Measurements from ENCODE around the gene NRSN2. TPM values are rescaled to one million over a fixed set of nuclear protein-coding genes. Genes with fewer than 3 reads are reported as not detected.
A peak's percentile ranks its signal among the peaks of the same experiment; 100 is the strongest.

The NRSN2 gene
- total and polyA plus RNA-seq, 2 donors (not counting 1 experiment from before 2014, with no cell fraction given) = 5.0 to 8.6 TPM

DNA sequence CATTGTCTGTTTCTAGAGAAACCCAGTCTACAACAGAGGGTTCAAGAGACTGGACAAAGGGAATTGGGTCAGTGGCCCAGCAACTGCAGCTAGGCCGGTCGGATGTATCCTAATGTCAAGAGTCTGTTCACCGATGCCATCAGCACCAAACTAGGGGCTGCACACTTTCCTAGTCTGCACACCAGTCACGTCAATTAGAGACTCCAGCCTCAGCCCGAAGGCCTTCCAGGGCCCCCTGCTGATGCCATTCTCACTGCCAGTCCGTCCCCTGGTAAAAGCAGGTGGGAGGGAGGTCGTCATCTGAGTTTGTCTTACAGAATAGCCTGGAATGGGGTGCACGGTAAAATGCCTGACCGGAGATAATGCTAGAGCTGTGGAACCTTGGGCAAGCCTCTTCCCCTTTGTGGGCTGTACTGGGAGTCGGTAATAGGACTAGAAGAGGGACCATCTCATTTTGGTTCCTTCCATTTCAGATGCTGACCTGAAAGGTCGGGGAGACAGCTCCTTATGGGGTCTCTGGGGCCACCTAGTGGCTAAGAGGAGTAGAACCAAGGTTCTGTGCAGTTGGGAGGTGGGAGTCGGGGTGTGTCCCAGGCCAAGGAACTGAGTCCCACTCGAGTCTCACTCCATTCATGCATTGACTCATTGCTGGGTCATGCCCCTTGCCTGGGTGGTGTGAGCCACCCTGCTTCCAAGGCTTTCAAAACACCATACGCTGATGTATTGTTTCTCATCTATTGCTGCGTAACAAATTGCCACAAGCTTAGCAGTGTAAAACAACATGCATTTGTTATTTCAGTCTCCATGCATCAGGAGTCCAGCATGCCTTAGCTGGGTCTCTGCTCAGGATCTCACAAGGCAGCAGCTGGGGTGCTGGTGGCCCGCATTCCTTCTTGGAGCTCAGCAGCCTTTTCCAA is 16.4 kb upstream of the NRSN2 start:
- DNase-seq = peak; percentile 81
- H3K4me1 ChIP-seq (ENCODE audit: control insufficient read depth in 2 of 2, insufficient read depth in 2 of 2, low read length in 2 of 2) = peaks cover 22 to 35% of the 10 kb centered on the region in 2 donors
- H3K27me3 ChIP-seq (replicated peaks in 1 of 4; ENCODE audit: control extremely low read depth in 1 of 4, control insufficient read depth in 3 of 4, insufficient read depth in 4 of 4, low read length in 3 of 4) = no peaks in the 10 kb centered on the region
- H3K9ac ChIP-seq (ENCODE audit: low read length) = no peak overlapping the region
- H3K27ac ChIP-seq (ENCODE audit: low read length in 2 of 2) = no peak overlapping the region
- no peak overlapping the region for H3K4me2 ChIP-seq (replicated peaks; ENCODE audit: low read depth, low read length, poor library complexity, severe bottlenecking)
- H3K9me3 ChIP-seq (ENCODE audit: control extremely low read depth in 1 of 3, control insufficient read depth in 2 of 3, insufficient read depth in 1 of 3, low read length in 2 of 3) = peaks cover 0 to 4% (median 0%) of the 10 kb centered on the region in 3 donors
- Mint-ChIP-seq H3K4me3 (no peak overlapping the region), H3K9me3 (ENCODE audit: insufficient read depth) (no peaks in the 10 kb centered on the region), H3K27me3 (no peaks in the 10 kb centered on the region), H3K27ac (peak overlapping the region; percentile 12), H3K4me1 (peaks cover 31% of the 10 kb centered on the region)
- ChIA-PET POLR2A (no interaction called here), CTCF (interaction anchor here (0.6 to 6.3 kb wide), 27 partner anchors 9 to 139 kb away, joined by 3 to 89 read pairs (median 5); partner anchors contain the start of genes DEFB132, NRSN2 and ZCCHC3)
- peaks cover 0 to 3% of the 10 kb centered on the region in 2 experiments for H3K36me3 ChIP-seq (replicated peaks in 1 of 2; ENCODE audit: control extremely low read depth in 1 of 2, control insufficient read depth in 1 of 2, extremely low read depth in 1 of 2, insufficient read depth in 2 of 2, low read length in 1 of 2)
- intact Hi-C loops (cut with micrococcal nuclease) = loop anchor here (1.0 to 2.0 kb wide), 6 partner anchors 17 to 121 kb away; partner anchors contain the start of genes C20orf96, NRSN2 and ZCCHC3
- no peak overlapping the region for H2AFZ ChIP-seq (ENCODE audit: insufficient read depth, low read depth, low read length, poor library complexity, severe bottlenecking)
- H3K79me2 ChIP-seq (ENCODE audit: control insufficient read depth, insufficient read depth, low read length) = no peaks in the 10 kb centered on the region
- ATAC-seq (ENCODE audit: low read depth) = peak; percentile 42
- no peak for TF ChIP-seq EZH2 (IDR thresholded peaks at IDR 0.05; ENCODE audit: borderline replicate concordance, insufficient read depth, low read depth, low read length, poor library complexity, severe bottlenecking)
- TF ChIP-seq, protein P1, sequence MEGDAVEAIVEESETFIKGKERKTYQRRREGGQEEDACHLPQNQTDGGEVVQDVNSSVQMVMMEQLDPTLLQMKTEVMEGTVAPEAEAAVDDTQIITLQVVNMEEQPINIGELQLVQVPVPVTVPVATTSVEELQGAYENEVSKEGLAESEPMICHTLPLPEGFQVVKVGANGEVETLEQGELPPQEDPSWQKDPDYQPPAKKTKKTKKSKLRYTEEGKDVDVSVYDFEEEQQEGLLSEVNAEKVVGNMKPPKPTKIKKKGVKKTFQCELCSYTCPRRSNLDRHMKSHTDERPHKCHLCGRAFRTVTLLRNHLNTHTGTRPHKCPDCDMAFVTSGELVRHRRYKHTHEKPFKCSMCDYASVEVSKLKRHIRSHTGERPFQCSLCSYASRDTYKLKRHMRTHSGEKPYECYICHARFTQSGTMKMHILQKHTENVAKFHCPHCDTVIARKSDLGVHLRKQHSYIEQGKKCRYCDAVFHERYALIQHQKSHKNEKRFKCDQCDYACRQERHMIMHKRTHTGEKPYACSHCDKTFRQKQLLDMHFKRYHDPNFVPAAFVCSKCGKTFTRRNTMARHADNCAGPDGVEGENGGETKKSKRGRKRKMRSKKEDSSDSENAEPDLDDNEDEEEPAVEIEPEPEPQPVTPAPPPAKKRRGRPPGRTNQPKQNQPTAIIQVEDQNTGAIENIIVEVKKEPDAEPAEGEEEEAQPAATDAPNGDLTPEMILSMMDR (IDR thresholded peaks at IDR 0.05) = peak; percentile 91
- 60% methylated on average over 15 of the region's 16 CpGs for WGBS (ENCODE audit: insufficient coverage)
- peaks cover 24% of the 10 kb centered on the region for H4K20me1 ChIP-seq (ENCODE audit: control insufficient read depth, insufficient read depth, low read length, poor library complexity, severe bottlenecking)
- no peak overlapping the region for H3K4me3 ChIP-seq (ENCODE audit: control extremely low read depth in 1 of 5, extremely low read depth in 1 of 5, insufficient read depth in 1 of 5, low read depth in 2 of 5, low read length in 4 of 5)

DNA sequence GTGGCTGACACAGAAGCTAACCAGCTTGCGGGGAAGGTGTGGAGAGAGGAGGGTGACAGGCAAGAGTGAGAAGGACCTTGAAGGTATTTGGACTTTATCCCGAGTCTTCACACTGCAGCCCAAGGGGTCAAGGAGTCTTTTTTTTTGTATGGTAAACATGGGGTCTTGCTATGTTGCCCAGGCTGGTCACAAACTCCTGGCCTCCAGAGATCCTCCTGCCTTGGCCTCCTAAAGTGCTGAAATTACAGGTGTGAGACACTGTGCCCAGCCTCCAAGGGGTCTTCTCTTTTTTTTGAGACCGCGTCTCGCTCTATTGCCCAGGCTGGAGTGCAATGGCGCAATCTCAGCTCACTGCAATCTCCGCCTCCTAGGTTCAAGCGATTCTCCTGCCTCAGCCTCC is 12.3 kb upstream of the NRSN2 start:
- Mint-ChIP-seq H3K4me3 (no peak overlapping the region), H3K27me3 (no peaks in the 10 kb centered on the region), H3K27ac (no peak overlapping the region), H3K9me3 (ENCODE audit: insufficient read depth) (no peaks in the 10 kb centered on the region), H3K4me1 (peaks cover 17% of the 10 kb centered on the region)
- Histone ChIP-seq H3K36me3 (replicated peaks in 1 of 2; ENCODE audit: control extremely low read depth in 1 of 2, control insufficient read depth in 1 of 2, extremely low read depth in 1 of 2, insufficient read depth in 2 of 2, low read length in 1 of 2) (no peaks in the 10 kb centered on the region), H3K9me3 (ENCODE audit: control extremely low read depth in 1 of 3, control insufficient read depth in 2 of 3, insufficient read depth in 1 of 3, low read length in 2 of 3) (no peaks in the 10 kb centered on the region), H3K79me2 (ENCODE audit: control insufficient read depth, insufficient read depth, low read length) (no peaks in the 10 kb centered on the region), H3K4me2 (replicated peaks; ENCODE audit: low read depth, low read length, poor library complexity, severe bottlenecking) (no peak overlapping the region), H3K4me1 (ENCODE audit: control insufficient read depth in 2 of 2, insufficient read depth in 2 of 2, low read length in 2 of 2) (peaks cover 9 to 12% of the 10 kb centered on the region in 2 donors), H3K27me3 (replicated peaks in 1 of 4; ENCODE audit: control extremely low read depth in 1 of 4, control insufficient read depth in 3 of 4, insufficient read depth in 4 of 4, low read length in 3 of 4) (no peaks in the 10 kb centered on the region), H4K20me1 (ENCODE audit: control insufficient read depth, insufficient read depth, low read length, poor library complexity, severe bottlenecking) (peaks cover 2% of the 10 kb centered on the region), H3K9ac (ENCODE audit: low read length) (no peak overlapping the region), H3K27ac (ENCODE audit: low read length in 2 of 2) (no peak overlapping the region), H2AFZ (ENCODE audit: insufficient read depth, low read depth, low read length, poor library complexity, severe bottlenecking) (no peak overlapping the region), H3K4me3 (ENCODE audit: control extremely low read depth in 1 of 5, extremely low read depth in 1 of 5, insufficient read depth in 1 of 5, low read depth in 2 of 5, low read length in 4 of 5) (no peak overlapping the region)
- ChIA-PET POLR2A (no interaction called here), CTCF (interaction anchor here (1.2 to 6.3 kb wide), 3 partner anchors 10 to 68 kb away, joined by 3 to 47 read pairs (median 5); partner anchors contain the start of gene NRSN2)
- TF ChIP-seq, protein P1 (IDR thresholded peaks at IDR 0.05) = no peak
- no peak for TF ChIP-seq EZH2 (IDR thresholded peaks at IDR 0.05; ENCODE audit: borderline replicate concordance, insufficient read depth, low read depth, low read length, poor library complexity, severe bottlenecking)
- DNase-seq (no peak), ATAC-seq (ENCODE audit: low read depth) (no peak)
- 98% methylated on average over 5 of the region's 8 CpGs for WGBS (ENCODE audit: insufficient coverage)
- intact Hi-C loops (cut with micrococcal nuclease) = no loop called here
